Fibroblast of skin of scalp (primary cell): ENCODE data around the gene TMEM140.
"Not testable (repeated sequence)": the region's sequence is repeated elsewhere in the genome, so short reads cannot be mapped to it uniquely, and the experiment has no call there.

Experiments used
- DNase-seq: peaks from one replicate; pipeline ENCODE4 v3.0.0-alpha.2; 2013

Gene TMEM140

DNA sequence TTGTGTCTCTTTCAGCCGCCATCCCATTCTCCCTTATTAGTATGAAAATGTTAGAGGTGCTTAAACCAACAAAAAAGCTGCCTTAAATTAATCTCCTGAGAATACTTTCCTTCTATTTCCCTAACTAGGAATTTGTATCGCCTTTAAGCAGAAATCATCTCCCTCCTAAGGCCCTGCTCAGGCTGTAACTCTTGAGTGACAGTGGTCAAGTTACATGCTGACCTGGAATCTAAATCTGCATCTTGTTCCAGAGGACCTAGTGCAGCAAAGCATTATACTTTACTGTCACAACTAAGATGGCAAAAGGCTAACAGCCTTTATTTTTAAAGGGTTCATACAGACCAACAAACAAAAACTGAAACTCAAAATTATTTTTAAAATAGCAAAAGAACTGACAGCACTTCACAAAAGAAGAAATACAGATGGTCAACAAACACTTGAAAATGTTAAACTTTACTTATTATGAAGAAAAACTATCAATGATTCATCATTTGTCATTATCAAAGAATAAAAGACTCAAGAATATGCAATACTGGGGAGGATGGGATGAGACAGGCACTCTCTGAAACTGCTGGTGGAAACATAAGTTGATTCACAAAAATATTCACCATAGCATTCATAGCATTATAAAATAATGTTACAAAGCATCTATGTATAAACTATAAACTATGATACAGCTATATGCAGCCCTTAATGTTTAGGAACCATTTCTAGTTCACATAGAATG lies 11.7 kb downstream of the TMEM140 start:
- DNase-seq: no peak

GRCh38 chr7:135160098-135160857 lies 12.4 kb downstream of the TMEM140 start:
- no peak for DNase-seq

DNA sequence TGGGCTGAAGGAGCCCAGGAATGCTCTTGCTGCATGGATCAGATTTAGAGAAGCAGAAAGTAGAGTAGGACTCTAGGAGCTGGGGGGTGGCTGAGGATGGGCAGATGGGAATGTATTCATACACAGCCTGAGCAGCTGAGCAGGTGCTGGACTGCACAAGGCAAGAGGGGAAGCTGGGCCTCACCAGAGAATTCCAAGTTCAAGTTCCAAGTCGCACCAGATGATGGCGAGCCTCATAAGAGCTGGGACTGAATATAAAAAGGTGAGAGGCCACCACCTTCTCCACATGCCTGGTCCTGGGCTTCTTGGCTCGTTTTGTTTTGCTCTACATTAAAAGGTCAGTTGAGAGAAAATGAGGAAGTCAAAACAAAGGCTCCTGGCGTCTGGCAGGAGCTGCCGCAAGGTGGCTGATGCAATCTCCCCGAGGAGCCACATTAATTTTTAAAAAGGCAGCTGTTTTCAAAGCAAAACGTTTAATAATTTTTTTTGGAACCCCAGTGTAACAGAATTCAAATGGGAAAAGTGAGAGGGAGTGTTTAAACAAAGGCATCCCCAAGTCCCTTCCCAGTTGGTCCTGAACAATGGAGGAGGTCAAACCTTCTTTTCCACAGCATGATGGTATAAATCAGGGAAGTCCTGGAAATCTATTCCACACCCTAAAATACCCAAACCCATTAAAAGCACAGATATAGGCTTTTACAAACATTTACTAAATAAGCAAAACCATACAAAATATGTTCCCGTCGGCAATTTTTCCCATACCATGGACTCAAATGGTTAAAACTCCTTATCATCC lies 13.2 kb downstream of the TMEM140 start:
- DNase-seq: peak; percentile 12

- DNase-seq: no peak
These were observed 13.8 kb downstream of the TMEM140 start for GRCh38 chr7:135161669-135162068.

DNA sequence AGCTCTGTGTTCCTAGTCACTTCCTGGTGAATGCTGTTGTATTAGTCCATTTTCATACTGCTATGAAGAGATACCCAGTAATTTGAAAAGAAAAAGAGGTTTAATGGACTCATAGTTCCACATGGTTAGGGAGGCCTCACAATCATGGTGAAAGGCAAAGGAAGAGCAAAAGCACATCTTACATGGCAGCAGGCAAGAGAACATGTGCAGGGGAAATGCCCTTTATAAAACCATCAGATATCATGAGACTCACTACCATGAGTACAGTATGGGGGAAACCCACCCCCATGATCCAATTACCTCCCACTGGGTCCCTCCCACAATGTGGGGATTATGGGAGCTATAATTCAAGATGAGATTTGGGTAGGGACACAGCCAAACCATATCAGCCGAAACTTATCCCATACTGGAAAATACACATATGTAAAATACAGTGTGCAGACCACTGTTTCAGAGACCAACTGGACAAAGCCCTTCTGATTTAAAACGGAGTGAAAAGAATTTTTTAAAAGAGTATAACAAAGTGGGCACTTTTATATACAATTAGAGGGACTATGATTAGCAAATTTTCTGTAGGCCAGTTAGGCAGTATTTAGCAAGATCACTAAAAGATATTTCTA lies 14.6 kb downstream of the TMEM140 start:
- DNase-seq: no peak

DNA sequence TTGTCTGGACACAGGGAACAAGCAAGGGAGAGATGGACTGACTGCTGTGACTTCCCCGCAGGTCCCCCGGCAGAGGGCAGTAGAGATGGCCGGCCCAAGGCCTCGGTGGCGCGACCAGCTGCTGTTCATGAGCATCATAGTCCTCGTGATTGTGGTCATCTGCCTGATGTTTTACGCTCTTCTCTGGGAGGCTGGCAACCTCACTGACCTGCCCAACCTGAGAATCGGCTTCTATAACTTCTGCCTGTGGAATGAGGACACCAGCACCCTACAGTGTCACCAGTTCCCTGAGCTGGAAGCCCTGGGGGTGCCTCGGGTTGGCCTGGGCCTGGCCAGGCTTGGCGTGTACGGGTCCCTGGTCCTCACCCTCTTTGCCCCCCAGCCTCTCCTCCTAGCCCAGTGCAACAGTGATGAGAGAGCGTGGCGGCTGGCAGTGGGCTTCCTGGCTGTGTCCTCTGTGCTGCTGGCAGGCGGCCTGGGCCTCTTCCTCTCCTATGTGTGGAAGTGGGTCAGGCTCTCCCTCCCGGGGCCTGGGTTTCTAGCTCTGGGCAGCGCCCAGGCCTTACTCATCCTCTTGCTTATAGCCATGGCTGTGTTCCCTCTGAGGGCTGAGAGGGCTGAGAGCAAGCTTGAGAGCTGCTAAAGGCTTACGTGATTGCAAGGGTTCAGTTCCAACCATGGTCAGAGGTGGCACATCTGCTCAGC lies 16.6 kb downstream of the TMEM140 start:
- no peak for DNase-seq

DNA sequence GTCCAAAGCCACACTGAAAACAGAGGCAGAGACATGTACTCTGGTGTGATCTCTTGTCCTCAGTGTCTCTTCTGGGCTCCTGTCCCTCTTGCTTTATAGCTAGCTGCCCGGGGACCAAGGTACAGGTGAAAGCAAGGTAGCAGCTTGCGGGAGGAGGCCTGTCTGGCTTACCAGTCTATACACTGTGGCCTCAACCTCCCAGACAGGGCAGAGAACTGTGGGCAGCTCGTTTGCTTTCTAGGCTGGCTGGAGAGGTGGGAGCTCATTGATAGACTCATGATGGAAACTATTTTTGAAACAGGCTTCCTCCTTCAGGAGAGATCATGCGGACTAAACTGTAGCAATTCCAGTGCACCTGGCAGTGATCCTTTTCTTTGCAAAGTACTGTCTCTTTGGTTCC lies 18.0 kb downstream of the TMEM140 start:
- DNase-seq: no peak

GRCh38 chr7:135166338-135166990 lies 18.6 kb downstream of the TMEM140 start:
- DNase-seq: no peak

DNA sequence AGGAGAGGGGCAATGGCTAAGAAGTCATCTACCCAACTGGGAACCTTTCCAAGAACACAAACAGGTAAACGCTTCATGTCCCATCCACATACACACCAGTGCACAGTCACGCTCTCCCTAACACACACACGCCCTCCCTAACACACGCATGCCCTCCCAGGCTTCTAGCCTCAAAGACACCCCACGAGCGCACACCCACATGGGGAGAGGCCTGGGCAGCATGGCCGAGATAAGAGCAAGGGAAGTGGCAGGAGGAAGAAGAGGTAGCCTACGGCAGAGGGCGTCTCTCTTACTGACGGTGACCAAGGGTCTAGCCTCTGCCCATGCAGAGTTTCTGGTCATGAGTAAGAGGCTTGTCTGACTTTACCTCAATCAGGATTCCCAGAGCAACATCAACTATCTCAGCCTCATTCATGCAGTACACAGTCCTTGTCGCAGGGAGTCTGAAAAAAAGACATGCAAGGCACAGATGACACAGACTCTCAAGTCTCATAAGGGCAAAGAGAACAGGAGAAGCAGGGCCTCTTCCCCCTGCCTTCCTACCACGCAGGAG lies 19.6 kb downstream of the TMEM140 start:
- no peak for DNase-seq

- DNase-seq: no peak
These were observed 20.1 kb downstream of the TMEM140 start for GRCh38 chr7:135168001-135168400.

- no peak for DNase-seq
These were observed 20.7 kb downstream of the TMEM140 start for GRCh38 chr7:135168489-135169140.

DNA sequence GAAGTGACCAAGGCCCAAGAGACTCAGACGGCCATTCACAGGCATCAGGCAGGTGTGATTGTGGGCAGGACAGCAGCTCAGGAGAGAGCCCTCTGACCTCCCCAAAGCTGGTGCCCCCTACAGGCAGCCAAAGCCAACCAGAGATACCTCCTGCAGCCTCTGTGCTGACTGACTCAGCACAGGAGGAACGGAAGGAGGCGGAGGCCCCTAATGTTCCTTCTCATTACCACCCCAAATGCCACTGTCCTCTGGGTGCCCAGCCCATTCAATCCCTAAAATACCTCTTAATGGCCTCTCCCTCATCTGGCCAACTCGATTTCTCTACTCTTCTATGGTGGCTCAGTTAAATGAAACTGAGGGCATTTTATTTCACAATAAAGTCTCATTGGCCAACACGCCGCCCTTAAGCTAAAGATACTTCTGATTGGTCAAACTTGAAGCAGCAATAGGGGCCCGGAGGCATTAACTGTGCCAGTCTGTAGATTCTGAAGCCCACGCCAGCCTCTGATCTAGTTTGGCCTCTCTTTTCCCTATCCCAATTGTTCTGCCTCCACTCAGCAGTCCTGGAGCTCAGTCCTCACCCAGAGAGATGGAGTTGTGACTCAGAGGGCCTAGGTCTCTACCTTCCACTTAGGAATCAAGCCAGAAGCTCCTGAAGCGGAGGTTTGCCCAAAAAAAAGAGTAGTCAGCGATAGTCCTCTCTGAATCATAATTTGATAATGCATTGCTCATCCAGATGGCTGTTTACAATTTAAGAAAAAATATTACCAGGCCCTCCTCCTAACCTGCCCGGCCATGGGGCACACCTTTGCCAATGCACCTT lies 21.5 kb downstream of the TMEM140 start:
- DNase-seq: no peak

- no peak for DNase-seq
These were observed 22.0 kb downstream of the TMEM140 start for GRCh38 chr7:135169964-135170273.

GRCh38 chr7:135170274-135170997 lies 22.6 kb downstream of the TMEM140 start, which contains the start of gene CYREN:
TSS of gene CYREN (minus strand) at chr7:135170707. CDS start at chr7:135168922, 1,785 bp downstream.
- peak; percentile 96 for DNase-seq

DNA sequence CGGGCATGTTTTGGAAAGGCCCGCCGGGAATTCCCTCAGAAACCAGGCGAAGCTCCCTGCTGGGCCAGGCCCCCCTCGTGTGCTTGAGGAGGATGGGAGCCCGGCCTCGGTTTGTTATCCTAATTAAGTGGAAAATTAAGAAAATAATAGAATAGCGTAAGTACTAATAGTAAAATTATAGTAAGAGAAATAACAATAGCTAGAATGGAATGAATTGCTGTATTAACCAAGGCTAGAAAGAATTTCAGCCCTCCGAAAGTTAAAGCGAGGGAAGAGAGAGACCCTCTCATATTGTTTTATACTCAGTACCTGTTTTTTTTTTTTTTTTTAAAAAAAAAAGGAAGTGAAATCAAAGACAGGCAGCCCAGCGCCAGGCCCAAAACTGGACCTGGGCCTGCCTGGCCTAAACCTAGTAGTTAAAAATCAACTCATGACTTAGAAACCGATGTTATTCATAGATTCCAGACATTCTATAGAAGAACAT lies 23.2 kb downstream of the TMEM140 start:
- DNase-seq: not testable (repeated sequence)

GRCh38 chr7:135171581-135172291 lies 23.9 kb downstream of the TMEM140 start:
- not testable (repeated sequence) for DNase-seq

DNA sequence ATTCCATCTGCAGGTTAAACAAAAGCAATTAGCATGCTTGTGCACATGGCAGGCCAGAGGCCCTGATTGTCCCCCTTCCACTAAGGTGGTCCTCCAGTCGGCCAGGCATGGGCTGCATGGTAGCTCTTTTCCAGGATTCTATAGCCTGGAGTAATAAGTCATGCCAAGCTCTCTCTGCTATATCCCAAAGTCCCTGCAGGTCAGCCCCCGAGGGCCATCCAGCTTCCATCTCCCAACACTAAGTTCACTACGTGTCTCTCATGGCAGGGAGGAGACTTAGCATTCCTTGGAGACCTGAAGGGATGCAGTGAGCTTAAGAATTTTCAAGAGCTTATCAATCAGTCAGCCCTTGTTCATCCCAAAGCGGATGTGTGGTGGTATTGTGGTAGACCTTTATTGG lies 26.0 kb downstream of the TMEM140 start:
- not testable (repeated sequence) for DNase-seq

- no peak for DNase-seq
These were observed 27.1 kb downstream of the TMEM140 start for GRCh38 chr7:135174941-135175340.
